Embryonic facial prominence (tissue), 1 donor: Measurements from ENCODE around the gene ARID3A.

Source experiments
- DNase-seq: peaks from one replicate; pipeline ENCODE4 v3.0.0-alpha.2; 2016; ENCODE audit errors: extremely low spot score

The ARID3A gene

DNA sequence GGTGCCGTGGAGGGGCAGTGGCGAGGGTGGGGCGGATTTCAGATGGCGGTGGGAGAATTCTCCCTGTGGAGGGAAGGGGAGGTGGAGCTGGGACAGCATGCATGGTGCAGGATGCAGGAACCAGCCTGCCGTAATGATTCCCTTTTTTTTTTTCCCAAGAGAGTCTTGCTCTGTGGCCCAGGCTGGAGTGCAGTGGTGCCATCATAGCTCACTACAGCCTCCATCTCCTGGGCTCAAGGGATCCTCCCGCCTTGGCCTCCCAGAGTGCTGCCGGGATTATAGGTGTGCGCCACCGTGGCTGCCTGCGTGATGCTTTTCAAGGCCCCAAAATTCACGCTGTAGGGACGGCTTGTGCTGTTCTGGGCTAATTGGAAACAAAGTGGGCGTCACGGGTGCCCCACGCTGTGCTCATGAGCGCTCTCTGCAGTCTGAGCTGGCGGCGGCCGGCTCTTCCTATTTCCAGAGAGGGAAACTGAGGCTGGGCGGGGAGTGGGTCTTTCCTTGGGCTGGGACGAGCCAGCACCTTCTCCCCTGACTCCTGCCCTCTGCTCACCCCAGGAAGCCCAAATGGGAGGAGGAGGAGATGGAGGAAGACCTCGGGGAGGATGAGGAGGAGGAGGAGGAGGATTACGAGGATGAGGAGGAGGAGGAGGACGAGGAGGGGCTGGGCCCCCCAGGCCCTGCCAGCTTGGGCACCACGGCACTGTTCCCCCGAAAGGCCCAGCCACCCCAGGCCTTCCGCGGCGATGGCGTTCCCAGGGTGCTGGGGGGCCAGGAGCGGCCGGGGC lies 6.2 kb downstream of the ARID3A start:
- DNase-seq: no peak

DNA sequence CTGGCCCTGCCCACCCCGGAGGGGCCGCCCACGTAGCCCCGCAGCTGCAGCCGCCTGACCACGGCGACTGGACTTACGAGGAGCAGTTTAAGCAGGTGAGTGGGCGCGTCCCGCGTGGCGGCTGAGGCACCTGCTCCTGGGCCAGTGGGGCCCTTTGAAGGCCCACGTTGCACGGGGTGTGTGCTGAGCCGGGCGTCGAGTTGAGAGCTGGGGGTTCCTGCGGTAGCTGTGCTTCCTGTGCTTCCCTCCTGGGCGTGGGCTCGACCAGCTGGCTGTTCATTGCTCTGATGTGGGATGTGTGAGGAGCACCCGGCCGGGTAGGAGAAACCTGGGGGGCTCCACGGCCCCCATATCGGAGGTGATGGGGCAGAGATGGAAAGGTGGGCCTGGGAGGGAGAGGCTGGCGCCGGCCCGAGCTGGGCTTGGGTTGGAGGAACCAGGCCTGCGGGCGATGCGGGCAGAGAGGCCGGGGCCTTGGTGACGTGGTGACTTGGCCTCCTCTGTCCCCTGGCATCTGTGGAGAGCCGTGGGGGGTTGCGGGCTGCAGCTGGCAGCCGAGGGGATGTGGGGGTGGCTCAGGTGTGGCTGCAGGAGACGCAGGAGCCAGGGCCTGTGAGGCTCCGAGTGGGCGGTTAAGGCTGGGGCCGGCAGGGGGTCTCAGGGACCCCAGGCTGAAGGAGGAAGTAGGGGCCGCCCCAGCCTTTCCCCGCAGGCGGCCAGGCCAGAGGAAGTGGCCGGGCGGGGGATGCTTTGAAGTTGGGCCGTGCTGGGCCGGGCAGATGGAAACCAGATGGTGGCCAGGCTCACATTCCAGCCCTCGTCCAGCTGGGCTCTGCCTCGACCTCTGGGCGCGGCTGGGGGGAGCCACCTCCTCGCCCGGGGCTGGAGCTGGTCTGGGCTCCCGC lies 7.1 kb downstream of the ARID3A start:
- DNase-seq: no peak

DNA sequence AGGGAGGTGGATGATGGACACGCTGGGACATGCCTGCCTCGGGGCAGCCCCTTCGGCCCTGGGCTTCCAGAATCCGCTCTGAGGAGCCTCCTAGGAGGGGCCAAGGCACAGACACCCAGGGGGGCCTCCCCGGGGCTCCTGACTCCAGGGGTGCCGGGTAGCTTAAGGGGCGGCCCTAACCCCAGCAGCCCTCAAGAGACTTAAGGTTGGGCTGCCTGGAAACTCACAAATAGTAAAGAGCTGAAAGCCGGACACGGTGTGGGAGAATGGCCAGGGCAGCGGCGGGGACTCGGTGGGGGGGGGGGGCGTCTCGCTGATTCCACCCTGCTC lies 7.7 kb downstream of the ARID3A start:
- DNase-seq: no peak

DNA sequence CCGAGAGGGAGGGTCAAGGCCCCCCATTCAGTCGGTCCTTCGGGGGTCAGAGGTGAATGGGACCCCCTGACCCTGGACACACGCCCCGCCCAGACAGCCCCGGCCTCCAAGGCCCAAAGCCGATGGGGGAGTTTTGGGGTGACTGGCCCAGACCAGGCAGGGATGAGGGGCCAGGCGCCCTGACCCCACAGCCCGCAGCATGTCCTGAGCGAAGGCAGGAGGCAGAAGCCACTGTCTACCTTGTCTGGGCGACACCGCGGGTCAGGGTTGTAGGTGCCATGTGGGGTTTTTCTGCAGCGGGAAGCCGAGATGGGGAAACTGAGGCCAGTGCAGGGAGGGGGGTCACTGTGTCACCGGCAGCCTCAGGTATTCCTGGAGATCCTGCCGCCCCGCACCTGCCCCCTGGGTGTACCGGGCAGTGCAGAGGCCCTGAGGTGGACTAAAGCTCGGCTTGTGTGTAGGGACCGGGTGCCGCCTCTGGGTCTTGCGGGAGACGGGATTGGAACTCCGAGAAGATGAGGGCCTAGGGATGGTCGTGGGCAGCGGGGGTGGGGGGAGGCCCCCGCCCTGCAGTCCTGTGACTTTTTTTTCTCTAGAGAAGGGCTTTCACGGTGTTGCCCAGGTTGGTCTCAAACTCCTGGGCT lies 8.5 kb downstream of the ARID3A start:
- DNase-seq: no peak

DNA sequence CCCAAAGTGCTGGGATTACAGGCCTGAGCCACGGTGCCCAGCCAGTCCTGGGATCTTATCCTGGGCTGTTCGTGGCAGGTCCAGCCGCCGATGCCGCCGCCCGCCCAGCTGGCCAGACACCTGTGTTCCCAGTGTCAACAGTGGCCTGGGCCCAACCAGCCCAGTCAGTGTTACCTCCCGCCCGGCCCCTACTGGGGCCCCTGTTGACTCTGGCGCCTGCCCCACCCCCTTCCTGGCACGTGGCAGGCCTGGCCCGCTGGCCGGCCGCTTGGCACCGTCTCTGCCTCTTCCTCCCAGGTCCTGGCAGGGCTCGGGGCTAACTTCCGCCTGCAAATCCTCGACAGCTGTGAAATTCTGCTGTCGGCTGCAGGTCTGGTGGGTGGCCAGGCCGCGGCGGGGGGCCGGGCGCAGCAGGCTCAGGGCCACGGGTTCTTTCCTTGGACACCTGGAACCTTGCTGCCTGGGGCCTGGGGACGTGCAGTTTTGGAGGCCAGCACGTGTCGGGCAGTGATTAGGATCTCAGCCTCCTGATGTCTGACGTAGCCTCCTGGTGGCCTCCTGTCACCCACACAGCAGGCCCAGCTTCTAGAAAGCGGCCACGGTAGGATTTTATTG lies 9.1 kb downstream of the ARID3A start:
- no peak for DNase-seq

DNA sequence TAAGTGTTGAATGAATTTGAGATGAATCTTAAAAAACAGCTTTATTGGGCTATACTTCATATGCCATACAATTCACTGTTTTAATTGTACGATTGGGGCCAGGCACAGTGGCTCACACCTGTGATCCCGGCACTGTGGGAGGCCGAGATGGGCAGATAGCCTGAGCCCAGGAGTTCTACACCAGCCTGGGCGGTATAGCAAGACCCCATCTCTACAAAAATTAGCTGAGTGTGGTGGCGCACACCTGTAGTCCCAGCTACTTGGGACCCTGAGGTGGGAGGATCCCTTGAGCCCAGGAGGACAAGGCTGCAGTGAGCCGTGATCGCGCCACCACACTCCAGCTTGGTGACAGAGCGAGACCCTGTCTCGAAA lies 10.3 kb downstream of the ARID3A start:
- no peak for DNase-seq

DNA sequence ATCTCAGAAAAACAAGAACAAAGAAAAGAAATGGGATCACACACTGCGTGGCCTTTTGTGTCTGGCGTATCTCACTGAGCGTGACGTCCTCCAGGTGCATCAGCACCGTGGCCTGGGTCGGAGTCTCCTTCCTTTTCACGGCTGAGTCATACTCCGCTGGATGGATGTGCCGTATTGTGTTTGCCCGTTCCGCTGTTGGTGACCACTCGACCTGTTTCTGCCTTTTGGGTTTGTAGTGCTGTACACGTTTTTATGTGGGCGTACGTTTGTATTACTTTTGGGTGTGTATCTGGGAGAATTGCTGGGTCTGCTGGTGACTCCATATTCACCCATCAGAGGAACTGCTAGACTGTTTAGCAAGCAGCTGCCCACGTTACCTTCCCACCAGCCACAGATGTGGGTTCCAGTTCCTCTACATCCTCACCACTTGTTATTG lies 11.4 kb downstream of the ARID3A start:
- DNase-seq: no peak

DNA sequence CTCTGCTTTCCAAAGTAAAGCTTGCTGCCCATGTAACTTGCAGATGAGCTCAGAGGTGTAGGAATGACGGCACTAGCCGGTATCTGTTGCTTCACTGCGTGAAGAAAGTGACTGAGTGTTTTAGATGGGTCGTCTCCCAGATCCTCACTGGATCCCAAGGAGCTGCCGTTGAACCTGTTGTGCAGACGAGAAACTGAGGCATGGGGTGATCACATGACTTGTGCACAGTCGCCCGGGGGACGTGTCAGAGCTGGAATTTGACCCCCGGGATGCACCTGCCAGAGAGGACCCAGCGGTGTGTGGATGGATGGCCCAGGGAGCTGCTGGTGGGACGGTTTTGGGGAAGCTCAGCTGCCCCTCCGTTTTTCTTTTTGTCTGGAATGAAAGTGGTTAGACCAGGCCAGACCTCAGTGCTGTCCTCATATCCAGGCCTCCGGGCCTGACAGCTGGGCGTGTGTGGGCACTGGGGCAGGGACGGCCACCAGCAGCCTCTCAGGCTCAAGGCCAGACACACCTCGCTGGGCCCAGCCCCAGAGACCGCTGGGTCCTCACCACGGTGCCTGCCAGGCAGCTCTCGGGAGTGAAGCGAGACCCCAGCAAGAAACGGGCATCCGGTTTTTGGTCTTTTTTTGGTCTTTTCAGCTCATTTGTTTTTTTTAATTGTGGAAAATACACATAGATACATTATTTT lies 12.5 kb downstream of the ARID3A start:
- DNase-seq: no peak

DNA sequence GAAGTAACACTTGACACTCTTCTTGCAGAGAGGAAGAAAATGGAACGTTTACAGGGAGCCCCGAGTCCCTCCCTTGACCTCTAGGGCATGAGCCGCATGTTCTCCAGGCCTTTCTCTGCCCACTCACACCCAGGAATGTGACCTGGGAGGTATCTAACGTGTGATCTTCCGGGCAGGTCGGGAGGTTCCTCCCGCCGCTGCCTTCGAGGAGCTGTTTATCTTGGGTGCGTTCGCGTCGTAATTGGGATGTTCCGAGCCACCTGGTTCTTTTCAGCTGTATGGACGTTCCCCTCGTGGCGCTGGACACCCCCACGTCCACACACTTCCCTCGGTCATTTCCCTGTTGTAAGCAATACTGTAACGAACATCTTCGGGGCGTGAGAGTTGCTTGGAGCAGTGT lies 13.6 kb downstream of the ARID3A start:
- no peak for DNase-seq

DNA sequence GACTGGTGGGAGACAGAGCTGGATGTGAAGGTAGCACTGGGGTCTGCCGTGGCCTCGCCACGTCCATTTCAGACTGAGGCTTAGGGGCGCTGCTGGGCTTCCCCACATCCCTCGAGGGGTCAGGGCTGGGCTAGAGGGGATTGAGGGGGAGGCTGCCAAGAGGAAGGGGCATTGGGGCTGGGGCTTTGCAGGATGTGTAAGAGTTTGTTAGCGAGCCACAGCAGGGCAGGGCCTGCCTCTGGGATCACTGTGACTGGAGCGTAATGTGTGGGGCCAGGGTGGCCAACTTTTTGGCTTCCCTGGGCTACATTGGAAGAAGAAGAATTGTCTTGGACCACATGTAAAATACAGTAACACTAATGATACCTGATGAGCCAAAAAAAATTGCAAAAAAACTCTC lies 14.1 kb downstream of the ARID3A start:
- DNase-seq: no peak

DNA sequence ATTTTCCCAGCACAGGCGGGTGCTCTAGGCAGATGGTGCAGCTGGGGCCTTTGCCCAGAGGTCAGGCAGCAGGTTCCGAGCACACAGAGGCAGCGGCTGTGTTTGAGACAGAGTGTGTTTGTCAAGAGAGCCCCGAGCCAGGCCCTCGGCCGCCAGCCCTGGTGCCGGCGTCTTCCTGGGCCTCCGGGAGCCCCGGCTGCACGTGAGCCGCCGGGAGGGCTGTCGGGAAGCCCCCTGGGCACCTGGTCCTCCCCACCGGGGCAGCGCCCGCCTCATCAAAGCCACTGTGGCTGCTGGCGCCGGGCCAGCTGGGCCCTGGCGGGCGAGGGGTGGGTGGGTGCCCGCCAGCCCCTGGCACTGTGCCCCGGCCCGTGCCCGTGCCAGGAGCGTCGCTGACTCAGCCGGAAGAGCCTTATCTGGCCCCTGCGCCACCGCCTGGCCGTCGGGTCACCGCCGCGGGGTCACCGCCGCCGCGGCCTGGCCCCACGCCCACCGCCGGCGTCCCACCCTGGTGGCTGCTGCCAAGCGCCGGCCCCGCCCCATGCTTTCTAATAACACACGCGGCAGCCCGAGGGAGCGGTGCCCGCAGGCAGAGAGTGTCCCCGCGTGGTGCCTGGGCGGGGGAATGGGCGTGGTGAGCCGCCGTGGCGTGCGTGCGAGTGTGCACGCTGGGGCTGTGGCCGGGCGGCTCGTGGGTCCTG lies 14.9 kb downstream of the ARID3A start:
- no peak for DNase-seq

DNA sequence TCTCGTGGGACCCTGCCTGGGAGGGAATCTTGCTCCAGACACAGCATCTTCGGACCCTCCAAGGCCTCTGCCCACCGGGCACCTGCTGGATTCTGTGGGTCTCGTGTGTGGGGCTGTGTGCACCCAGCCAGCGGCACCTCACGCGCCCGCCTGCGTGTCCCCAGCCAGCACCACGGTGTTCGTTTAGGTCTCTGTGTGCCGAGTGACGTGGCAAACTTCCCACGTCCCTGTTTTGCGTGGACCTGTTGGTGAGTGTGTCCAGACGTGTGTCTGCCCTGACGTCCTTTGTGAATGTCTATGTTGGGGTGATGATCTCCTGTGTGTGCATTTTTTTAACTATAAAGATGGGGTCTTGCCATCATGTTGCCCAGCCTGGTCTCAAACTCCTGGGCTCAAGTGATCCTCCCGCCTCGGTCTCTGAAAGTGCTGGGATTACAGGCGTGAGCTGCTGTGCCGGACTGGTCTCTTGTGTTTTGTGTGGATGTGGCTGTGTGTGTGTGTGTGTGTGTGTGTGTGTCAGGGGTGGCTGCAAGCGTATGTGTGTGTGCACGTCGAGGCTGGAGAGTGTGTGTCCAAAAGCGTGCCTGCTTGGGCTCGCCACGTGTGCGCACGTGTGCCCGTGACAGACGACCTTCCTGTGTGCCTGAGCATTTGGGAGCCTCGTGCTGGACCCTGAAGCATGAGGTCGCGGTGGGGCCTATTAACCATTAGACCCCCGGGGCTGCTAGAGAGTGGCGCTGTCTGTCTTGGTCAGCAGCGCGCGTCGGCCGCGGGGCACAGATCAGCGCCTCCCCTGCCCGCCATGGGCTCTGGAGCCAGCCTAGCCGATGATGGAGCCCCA lies 15.7 kb downstream of the ARID3A start:
- no peak for DNase-seq

DNA sequence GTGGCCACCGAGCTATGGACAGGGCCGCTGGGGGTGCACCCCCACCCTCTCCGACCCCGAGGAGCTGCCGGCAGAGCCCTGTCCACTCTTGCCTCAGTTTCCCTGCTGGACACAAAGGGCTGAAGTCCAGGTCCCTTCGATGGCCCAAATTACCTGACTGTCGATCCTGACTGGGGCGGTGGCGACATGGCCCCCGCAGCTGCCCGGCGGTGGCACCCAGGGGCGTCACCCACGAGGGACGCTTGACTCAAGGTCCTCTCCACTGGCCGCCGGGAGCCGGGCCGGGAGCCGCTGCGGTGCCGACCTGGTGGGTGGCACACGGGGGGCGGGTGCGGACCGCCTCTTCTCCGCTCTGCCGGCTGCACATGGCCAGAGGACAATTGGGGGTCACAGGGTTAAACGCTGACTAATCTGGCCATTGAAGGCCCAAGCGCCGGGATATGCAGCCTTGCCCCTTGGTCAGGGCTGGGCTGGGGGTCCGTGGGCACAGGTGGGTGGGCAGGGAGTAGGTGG lies 16.4 kb downstream of the ARID3A start:
- no peak for DNase-seq

DNA sequence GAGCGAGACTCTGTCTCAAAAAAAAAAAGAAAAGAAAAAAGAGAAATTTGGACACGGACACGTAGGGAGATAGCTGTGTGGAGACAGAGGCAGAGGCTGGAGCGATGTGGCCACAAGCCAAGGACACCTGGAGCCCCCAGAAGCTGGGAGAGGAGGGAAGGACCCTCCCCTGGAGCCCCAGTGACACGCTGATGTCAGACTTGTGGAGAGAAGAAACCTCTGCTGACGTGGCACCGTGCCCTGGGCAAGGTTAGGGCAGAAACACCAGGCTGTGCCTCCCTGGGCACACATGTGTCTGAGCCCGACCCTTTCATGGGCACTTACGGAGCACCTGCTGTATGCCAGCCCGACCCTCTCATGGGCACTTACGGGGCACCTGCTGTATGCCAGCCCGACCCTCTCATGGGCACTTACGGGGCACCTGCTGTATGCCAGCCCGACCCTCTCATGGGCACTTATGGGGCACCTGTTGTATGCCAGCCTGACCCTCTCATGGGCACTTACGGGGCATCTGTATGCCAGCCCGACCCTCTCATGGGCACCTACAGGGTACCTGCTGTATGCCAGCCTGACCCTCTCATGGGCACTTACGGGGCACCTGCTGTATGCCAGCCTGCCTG lies 17.8 kb downstream of the ARID3A start:
- DNase-seq: no peak

DNA sequence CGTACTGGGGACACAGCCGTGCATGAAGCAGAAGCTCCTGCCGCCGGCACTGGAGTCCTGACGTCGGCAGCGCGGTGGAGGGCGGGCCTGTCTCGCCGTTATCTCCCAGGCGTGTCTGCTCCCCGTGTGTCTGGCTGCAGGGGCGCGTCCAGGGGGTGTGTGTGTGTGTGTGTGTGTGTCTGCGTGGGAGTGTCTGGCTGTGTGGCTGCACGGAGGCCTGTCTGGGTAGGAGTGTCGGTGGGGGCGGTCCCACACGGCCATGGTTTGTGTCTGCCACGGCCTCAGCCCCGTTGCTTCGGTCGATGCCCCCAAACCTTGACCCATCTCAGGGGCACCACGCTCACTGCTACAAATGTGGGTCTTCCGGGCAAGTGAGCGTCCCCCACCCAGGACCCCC lies 18.3 kb downstream of the ARID3A start:
- DNase-seq: no peak

DNA sequence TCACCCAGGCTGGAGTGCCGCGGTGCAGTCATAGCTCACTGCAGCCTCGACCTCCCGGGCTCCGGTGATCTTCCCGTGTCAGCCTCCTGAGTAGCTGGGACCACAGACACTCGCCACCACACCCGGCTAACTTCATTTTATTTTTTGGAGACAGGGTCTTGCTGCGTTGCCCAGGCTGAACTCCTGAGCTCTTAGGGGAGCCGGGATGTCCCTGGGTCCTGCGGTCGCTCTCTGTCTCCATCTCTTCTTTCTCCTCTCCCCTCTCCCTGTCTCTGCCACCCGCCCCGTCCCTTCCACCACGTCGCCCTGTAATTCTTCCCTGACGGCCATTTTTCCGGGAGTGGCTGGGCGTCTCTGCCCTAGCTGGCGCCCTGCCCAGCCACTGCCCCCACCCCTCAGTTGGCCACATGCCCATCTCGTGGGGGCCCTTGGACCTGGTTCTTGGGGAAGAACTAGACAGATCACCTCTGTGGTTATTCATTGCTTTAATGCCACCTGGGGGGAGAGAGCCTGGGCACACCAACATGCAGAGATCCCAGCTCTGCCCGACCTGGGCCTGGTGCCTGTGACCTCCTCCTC lies 18.9 kb downstream of the ARID3A start:
- DNase-seq: no peak

DNA sequence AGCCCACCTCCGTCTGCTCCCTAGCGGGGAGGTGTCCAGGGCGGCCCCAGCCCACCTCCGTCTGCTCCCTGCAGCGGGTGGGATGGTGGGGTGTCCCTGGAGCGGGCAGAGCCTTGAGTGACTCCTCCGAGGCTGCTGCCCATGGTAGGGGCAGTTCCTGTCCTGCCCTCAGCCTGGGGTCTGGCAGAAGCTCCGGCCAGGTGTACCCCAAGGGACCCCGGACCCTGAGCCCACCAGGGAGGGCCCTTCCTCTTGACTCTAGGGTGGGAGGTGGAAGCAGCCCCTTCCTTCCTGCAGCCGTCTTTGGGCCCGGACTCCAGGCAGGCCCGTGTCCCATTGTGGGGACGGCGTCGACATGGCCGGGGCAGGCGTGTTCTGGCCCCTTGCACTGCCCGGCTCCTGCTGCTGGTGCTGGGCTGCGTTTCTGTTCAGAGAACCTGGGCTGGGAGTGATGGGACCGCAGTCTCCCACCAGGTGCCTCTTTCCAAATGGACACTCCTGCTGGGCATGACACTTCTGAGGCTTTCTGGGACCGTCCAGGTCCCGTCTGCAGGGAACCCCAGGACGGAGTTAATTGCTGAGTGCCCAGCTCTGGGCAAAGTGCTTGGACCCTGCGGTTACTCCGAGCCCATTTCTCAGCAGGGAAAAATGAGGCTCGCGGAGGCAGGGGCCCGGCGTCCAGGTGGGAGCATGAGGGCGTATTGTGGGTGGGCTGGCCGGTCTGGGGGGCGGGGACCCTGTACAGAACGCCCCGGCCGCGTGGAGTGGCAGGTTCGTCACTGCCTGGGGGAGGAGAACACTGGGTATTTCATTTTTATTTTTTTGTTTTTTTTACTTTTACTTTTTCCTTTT lies 19.8 kb downstream of the ARID3A start:
- DNase-seq: no peak

DNA sequence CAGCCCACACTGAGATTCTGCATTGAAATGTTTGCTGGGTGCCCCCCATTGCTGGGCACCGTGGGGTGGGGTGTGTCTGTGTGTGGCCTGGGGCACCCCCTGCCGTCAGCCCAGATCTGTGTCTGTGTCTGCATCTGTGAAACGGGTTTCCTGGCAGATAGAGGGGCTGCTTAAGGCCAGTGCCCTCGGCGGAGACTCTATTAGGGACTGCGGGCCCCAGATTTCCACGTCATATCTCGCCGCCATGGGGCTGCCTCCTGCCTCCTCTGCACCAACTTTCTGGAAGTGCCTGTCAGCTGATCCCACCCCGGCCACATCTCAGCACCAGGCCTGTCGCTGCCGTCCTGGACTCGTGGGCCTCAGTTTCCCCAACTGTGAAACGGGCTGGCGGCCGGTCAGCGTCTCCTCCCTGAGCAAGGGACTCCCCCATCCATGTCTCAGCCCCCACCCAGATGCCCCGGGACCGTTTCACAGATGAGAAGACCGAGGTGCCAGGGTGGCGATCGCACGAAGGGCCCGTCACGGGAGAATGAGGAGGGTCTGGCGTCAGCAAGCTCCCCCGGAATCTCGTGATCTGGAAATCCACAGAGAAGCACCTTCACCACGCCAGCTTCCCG lies 21.4 kb downstream of the ARID3A start:
- DNase-seq: no peak
